ENCODE data around the gene TSPAN10. TPM values are rescaled to one million over a fixed set of nuclear protein-coding genes. Genes with fewer than 3 reads are reported as not detected.

TSPAN10 gene
- polyA plus RNA-seq, 1 donor from 2014 or later = not detected

DNA sequence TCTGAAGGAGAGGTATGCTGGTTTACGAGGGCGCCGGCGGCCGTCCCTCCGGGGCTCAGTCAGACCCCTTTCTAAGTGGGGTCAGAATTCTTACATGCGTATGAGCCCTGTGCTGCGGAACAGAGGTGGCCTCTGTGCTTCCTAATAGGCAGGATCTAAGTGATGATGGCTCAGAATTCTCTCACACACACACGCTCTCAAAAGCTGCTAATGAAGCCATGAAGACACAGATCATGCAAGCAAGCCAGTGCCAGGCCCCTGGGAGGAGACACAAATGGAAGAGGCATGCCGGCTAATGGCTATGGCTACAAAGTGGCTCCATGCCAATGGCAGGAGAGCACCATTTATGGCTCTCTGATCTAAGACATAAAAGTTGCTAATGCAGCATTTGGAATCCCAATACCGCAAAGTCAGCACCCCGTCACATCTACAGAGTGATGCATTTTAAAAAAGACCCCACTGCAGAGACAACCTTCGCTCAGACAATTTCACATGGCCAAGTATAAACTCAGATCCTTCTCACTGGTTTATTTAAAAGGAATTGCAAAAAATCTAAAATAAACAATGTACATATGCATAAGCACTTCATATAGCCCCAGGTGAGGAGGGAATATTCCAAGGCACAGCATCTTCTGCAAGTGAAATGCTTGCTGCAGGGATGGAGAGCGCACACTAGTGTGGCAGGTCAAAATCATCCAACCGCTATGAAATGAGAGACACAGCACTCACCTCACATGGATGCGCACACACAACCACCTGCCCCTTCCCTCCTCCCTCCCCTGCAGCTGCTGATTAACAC is 24.6 kb upstream of the TSPAN10 start:
- Histone ChIP-seq H3K27me3 (ENCODE audit: insufficient read depth, low read depth, low read length) (no peaks in the 10 kb centered on the region), H3K4me3 (ENCODE audit: low read length) (no peak overlapping the region), H3K9me2 (ENCODE audit: insufficient read depth, low read length) (no peaks in the 10 kb centered on the region), H3K79me2 (replicated peaks; ENCODE audit: insufficient read depth, low read length) (peaks cover 7% of the 10 kb centered on the region), H3K4me2 (ENCODE audit: low read length) (no peak overlapping the region), H3F3A (ENCODE audit: insufficient read depth, low read length, poor library complexity, severe bottlenecking) (no peaks in the 10 kb centered on the region), H3K36me3 (ENCODE audit: insufficient read depth, low read length) (peaks cover 5% of the 10 kb centered on the region), H2AFZ (ENCODE audit: low read depth, low read length) (no peak overlapping the region), H3K27ac (ENCODE audit: low read length) (no peak overlapping the region), H4K20me1 (ENCODE audit: insufficient read depth) (no peaks in the 10 kb centered on the region), H3K9me3 (ENCODE audit: low read length) (no peaks in the 10 kb centered on the region), H3K9ac (ENCODE audit: low read length) (no peak overlapping the region)
- TF ChIP-seq EZH2 (IDR thresholded peaks at IDR 0.05; ENCODE audit: borderline replicate concordance, insufficient read depth, low read length, poor library complexity, severe bottlenecking) (no peak), RAD21 (conservative IDR thresholded peaks at IDR 0.05) (no peak), MXI1 (conservative IDR thresholded peaks at IDR 0.05; ENCODE audit: poor library complexity, severe bottlenecking) (no peak), TAF1 (IDR thresholded peaks at IDR 0.05; ENCODE audit: low read depth) (no peak), CTCF (IDR thresholded peaks at IDR 0.05; ENCODE audit: poor library complexity, severe bottlenecking) (no peak), SMC3 (conservative IDR thresholded peaks at IDR 0.05; ENCODE audit: poor library complexity) (no peak), EP300 (conservative IDR thresholded peaks at IDR 0.05; ENCODE audit: poor library complexity, severe bottlenecking) (no peak), REST (IDR thresholded peaks at IDR 0.05; ENCODE audit: borderline replicate concordance) (no peak), POLR2AphosphoS5 (IDR thresholded peaks at IDR 0.05) (no peak)

DNA sequence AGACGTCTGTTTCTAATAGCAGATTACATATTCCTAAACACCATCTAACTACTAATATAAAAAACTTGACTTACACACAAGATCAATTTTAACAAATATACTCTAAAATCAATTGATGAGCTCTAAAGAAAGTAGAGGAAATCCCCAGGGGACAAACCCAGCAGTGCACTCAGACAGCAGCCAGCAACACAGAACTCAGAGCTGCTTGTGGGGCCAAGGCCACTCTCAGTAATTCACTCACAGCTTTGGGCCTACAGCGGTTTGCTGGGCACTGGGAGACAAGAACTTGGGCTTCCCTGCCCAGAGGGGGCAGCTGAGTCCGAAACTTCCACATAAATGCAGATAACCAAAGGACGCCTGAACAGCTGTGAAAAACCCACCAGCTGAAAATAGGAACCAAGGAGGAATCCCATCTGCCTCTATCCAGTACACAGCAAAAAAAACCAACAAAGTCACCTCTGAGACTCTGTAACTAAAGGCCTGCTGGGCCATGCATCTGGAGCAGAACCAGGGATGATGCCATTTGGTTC is 21.5 kb upstream of the TSPAN10 start:
- Histone ChIP-seq H3K9me3 (ENCODE audit: low read length) (no peaks in the 10 kb centered on the region), H4K20me1 (ENCODE audit: insufficient read depth) (no peaks in the 10 kb centered on the region), H3F3A (ENCODE audit: insufficient read depth, low read length, poor library complexity, severe bottlenecking) (no peaks in the 10 kb centered on the region), H3K4me2 (ENCODE audit: low read length) (no peak overlapping the region), H3K9ac (ENCODE audit: low read length) (no peak overlapping the region), H3K27me3 (ENCODE audit: insufficient read depth, low read depth, low read length) (no peaks in the 10 kb centered on the region), H3K27ac (ENCODE audit: low read length) (no peak overlapping the region), H3K4me3 (ENCODE audit: low read length) (no peak overlapping the region), H3K79me2 (replicated peaks; ENCODE audit: insufficient read depth, low read length) (peaks cover 7% of the 10 kb centered on the region), H3K36me3 (ENCODE audit: insufficient read depth, low read length) (peaks cover 5% of the 10 kb centered on the region), H3K9me2 (ENCODE audit: insufficient read depth, low read length) (no peaks in the 10 kb centered on the region), H2AFZ (ENCODE audit: low read depth, low read length) (no peak overlapping the region)
- TF ChIP-seq TAF1 (IDR thresholded peaks at IDR 0.05; ENCODE audit: low read depth) (no peak), POLR2AphosphoS5 (IDR thresholded peaks at IDR 0.05) (no peak), EP300 (conservative IDR thresholded peaks at IDR 0.05; ENCODE audit: poor library complexity, severe bottlenecking) (no peak), CTCF (IDR thresholded peaks at IDR 0.05; ENCODE audit: poor library complexity, severe bottlenecking) (no peak), SMC3 (conservative IDR thresholded peaks at IDR 0.05; ENCODE audit: poor library complexity) (no peak), RAD21 (conservative IDR thresholded peaks at IDR 0.05) (no peak), REST (IDR thresholded peaks at IDR 0.05; ENCODE audit: borderline replicate concordance) (no peak), EZH2 (IDR thresholded peaks at IDR 0.05; ENCODE audit: borderline replicate concordance, insufficient read depth, low read length, poor library complexity, severe bottlenecking) (no peak), MXI1 (conservative IDR thresholded peaks at IDR 0.05; ENCODE audit: poor library complexity, severe bottlenecking) (no peak)

All from neural cell (in vitro differentiated cells).